ENCODE results near the gene KCNK13.

KCNK13 gene

DNA sequence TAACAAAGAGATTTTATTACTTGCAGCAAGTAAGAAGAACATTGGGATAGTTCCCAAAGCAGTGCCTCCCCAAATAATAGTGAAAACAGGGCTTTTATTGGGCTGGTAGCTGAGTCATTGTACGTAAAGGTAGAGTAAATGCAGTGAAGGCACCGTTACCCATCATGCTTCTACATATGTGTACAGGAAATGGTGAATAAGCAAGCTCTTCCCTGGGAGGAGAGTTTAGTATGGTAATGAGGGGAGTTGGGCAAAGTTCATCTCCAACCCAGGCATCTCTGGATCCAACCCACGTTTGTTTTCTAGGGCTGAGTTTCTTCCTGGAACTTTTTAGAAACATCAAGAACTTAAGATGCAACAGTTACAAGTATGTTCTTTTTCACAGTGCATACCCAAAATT lies 56.2 kb downstream of the KCNK13 start:
- TF ChIP-seq CEBPB (IDR thresholded peaks at IDR 0.05) (no peak), EP300 (IDR thresholded peaks at IDR 0.05; ENCODE audit: borderline replicate concordance) (no peak), NFIC (IDR thresholded peaks at IDR 0.05) (no peak), TAF1 (IDR thresholded peaks at IDR 0.05; ENCODE audit: low read depth) (no peak), ZBTB7A (IDR thresholded peaks at IDR 0.05; ENCODE audit: low read depth) (no peak), RAD21 (IDR thresholded peaks at IDR 0.05; ENCODE audit: low read depth) (no peak), CREB1 (IDR thresholded peaks at IDR 0.05; ENCODE audit: low read depth) (no peak), FOXM1 (IDR thresholded peaks at IDR 0.05; ENCODE audit: borderline replicate concordance, low read depth) (no peak), YY1 (IDR thresholded peaks at IDR 0.05; ENCODE audit: low read depth) (no peak), EGR1 (IDR thresholded peaks at IDR 0.05) (no peak), TCF12 (IDR thresholded peaks at IDR 0.05; ENCODE audit: low read depth) (no peak), TEAD4 (IDR thresholded peaks at IDR 0.05) (no peak)
- TF ChIP-seq, protein P1, sequence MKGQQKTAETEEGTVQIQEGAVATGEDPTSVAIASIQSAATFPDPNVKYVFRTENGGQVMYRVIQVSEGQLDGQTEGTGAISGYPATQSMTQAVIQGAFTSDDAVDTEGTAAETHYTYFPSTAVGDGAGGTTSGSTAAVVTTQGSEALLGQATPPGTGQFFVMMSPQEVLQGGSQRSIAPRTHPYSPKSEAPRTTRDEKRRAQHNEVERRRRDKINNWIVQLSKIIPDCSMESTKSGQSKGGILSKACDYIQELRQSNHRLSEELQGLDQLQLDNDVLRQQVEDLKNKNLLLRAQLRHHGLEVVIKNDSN (IDR thresholded peaks at IDR 0.05) = no peak
- TF ChIP-seq, protein P2, sequence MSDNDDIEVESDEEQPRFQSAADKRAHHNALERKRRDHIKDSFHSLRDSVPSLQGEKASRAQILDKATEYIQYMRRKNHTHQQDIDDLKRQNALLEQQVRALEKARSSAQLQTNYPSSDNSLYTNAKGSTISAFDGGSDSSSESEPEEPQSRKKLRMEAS (IDR thresholded peaks at IDR 0.05) = no peak
- TF ChIP-seq, protein P3, sequence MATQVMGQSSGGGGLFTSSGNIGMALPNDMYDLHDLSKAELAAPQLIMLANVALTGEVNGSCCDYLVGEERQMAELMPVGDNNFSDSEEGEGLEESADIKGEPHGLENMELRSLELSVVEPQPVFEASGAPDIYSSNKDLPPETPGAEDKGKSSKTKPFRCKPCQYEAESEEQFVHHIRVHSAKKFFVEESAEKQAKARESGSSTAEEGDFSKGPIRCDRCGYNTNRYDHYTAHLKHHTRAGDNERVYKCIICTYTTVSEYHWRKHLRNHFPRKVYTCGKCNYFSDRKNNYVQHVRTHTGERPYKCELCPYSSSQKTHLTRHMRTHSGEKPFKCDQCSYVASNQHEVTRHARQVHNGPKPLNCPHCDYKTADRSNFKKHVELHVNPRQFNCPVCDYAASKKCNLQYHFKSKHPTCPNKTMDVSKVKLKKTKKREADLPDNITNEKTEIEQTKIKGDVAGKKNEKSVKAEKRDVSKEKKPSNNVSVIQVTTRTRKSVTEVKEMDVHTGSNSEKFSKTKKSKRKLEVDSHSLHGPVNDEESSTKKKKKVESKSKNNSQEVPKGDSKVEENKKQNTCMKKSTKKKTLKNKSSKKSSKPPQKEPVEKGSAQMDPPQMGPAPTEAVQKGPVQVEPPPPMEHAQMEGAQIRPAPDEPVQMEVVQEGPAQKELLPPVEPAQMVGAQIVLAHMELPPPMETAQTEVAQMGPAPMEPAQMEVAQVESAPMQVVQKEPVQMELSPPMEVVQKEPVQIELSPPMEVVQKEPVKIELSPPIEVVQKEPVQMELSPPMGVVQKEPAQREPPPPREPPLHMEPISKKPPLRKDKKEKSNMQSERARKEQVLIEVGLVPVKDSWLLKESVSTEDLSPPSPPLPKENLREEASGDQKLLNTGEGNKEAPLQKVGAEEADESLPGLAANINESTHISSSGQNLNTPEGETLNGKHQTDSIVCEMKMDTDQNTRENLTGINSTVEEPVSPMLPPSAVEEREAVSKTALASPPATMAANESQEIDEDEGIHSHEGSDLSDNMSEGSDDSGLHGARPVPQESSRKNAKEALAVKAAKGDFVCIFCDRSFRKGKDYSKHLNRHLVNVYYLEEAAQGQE (IDR thresholded peaks at IDR 0.05; ENCODE audit: low read depth) = no peak

DNA sequence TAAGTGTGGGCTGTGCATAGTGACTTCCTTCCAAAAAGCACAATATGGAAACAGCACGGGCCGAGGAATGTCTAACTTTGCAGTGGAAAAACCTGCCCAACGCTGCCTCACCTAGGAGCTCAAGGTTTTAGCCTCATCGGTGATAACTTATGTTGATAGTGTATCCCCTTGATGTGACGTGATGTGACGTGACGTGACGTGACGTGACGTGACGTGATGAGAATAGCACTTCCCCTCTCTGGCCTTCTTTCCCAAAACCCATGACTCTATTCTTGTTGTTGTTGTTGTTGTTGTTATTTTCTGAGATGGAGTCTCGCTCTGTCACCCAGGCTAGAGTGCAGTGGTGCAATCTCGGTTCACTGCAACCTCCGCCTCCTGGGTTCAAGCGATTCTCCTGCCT lies 64.5 kb downstream of the KCNK13 start:
- TF ChIP-seq, protein P1 (IDR thresholded peaks at IDR 0.05) = no peak
- TF ChIP-seq, protein P3 (IDR thresholded peaks at IDR 0.05; ENCODE audit: low read depth) = no peak
- TF ChIP-seq, protein P2 (IDR thresholded peaks at IDR 0.05) = no peak
- no peak for TF ChIP-seq EGR1 (IDR thresholded peaks at IDR 0.05)
- TF ChIP-seq NFIC (IDR thresholded peaks at IDR 0.05) = no peak
- TF ChIP-seq RAD21 (IDR thresholded peaks at IDR 0.05; ENCODE audit: low read depth) = no peak
- no peak for TF ChIP-seq TCF12 (IDR thresholded peaks at IDR 0.05; ENCODE audit: low read depth)
- no peak for TF ChIP-seq FOXM1 (IDR thresholded peaks at IDR 0.05; ENCODE audit: borderline replicate concordance, low read depth)
- no peak for TF ChIP-seq EP300 (IDR thresholded peaks at IDR 0.05; ENCODE audit: borderline replicate concordance)
- no peak for TF ChIP-seq ZBTB7A (IDR thresholded peaks at IDR 0.05; ENCODE audit: low read depth)
- no peak for TF ChIP-seq TEAD4 (IDR thresholded peaks at IDR 0.05)
- no peak for TF ChIP-seq TAF1 (IDR thresholded peaks at IDR 0.05; ENCODE audit: low read depth)
- TF ChIP-seq CEBPB (IDR thresholded peaks at IDR 0.05) = no peak
- TF ChIP-seq YY1 (IDR thresholded peaks at IDR 0.05; ENCODE audit: low read depth) = no peak
- TF ChIP-seq CREB1 (IDR thresholded peaks at IDR 0.05; ENCODE audit: low read depth) = no peak

DNA sequence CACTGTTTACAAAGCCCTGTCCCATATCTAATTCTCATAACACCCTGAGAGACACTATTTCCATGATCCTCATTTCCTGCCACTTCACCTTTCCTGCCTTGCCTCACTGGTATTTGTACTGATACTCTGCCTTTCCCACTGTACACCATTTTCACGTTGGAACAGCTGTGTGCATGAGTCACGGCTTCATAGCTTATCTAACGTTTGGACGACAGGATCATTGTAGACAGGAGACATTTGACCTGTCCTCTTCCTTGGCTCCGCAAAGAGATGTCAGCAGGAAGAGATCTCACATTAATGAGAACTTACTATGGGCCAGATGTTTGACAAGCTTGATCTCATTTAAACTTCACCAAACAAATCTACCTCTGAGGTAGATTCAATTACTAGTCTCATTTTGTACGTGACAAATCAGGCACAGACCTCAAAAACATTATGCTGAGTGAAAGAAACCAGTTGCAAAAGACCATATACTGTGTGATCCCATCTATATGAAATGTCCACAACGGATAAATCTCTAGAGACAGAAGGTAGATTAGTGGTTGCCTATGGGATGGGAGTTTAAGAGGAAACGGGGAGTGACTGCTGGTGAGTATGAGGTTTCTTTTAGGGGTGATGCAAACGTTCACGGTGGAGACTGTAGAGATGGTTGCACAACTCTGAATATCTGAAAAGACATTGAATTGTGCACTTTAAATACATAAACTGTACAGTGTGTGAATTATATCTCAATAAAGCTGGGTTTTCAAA lies 71.2 kb downstream of the KCNK13 start:
- TF ChIP-seq, protein P1 (IDR thresholded peaks at IDR 0.05) = no peak
- TF ChIP-seq, protein P3 (IDR thresholded peaks at IDR 0.05; ENCODE audit: low read depth) = no peak
- TF ChIP-seq, protein P2 (IDR thresholded peaks at IDR 0.05) = no peak
- no peak for TF ChIP-seq FOXM1 (IDR thresholded peaks at IDR 0.05; ENCODE audit: borderline replicate concordance, low read depth)
- no peak for TF ChIP-seq NFIC (IDR thresholded peaks at IDR 0.05)
- TF ChIP-seq TEAD4 (IDR thresholded peaks at IDR 0.05) = no peak
- no peak for TF ChIP-seq EGR1 (IDR thresholded peaks at IDR 0.05)
- no peak for TF ChIP-seq EP300 (IDR thresholded peaks at IDR 0.05; ENCODE audit: borderline replicate concordance)
- no peak for TF ChIP-seq CREB1 (IDR thresholded peaks at IDR 0.05; ENCODE audit: low read depth)
- no peak for TF ChIP-seq TAF1 (IDR thresholded peaks at IDR 0.05; ENCODE audit: low read depth)
- no peak for TF ChIP-seq CEBPB (IDR thresholded peaks at IDR 0.05)
